Esophagus squamous epithelium (tissue), 4 donors: ENCODE data around the gene PANK2.
"Not testable (repeated sequence)": the region's sequence is repeated elsewhere in the genome, so short reads cannot be mapped to it uniquely, and the experiment has no call there.

Experiments used
- CTCF ChIP-seq, 6 experiments: fragments of 450-650 bp in 4 of 6; fragments of 200-600 bp in 2 of 6; sonication (generic) in 2 of 6; IDR thresholded peaks; one replicate each; pipeline ENCODE4 v1.5.1; 2016 to 2019; ENCODE audit warnings: antibody characterized with exemption in 6 of 6, mild to moderate bottlenecking in 4 of 6, moderate library complexity in 4 of 6
- POLR2A ChIP-seq, 4 donors: fragments of 450-650 bp; IDR thresholded peaks; one replicate each; pipeline ENCODE4 v1.6.1; 2017; ENCODE audit warnings: antibody characterized with exemption in 4 of 4, mild to moderate bottlenecking in 4 of 4, moderate library complexity in 3 of 4

DNA sequence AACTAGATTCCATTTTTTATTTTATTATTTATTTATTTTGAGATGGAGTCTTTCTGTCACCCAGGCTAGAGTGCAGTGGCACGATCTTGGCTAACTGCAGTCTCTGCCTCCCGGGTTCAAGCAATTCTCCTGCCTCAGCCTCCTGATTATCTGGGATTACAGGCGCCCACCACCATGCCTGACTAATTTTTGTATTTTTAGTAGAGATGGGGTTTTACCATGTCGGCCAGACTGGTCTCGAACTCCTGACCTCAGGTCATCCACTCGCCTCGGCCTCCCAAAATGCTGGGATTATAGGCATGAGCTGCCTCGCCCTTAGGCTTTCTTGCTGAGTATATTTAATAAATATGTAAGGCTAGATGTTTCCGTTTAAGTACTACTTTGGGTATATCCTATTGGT lies 9.0 kb downstream of the PANK2 start:
- not testable (repeated sequence) for TF ChIP-seq CTCF, POLR2A (IDR thresholded peaks at IDR 0.05)
